Coronary artery (tissue), 2 donors: ENCODE results near the gene CHST13.

Experiments used
- DNase-seq: peaks from one replicate; pipeline ENCODE4 v3.0.0-alpha.2; 2017; ENCODE audit warnings: low spot score
- H3K27ac ChIP-seq, 2 donors: fragments of 200-600 bp; sonication (generic); one replicate each; pipeline ENCODE4 v1.5.1; 2016 to 2019
- H3K4me3 ChIP-seq: fragments of 200-600 bp; sonication (generic); 2 replicates; pipeline ENCODE4 v1.5.1; 2016; ENCODE audit warnings: mild to moderate bottlenecking, moderate library complexity
- CTCF ChIP-seq: fragments of 200-600 bp; sonication (generic); IDR thresholded peaks from one replicate; pipeline ENCODE4 v1.5.1; 2019; ENCODE audit warnings: antibody characterized with exemption

CHST13 gene

GRCh38 chr3:126483321-126483761, 40.6 kb upstream of the CHST13 start:
- H3K4me3 ChIP-seq, result no peak overlapping the region
- TF ChIP-seq CTCF, result no peak
- H3K27ac ChIP-seq, result no peak overlapping the region
- DNase-seq, result no peak

GRCh38 chr3:126484148-126484547, 39.8 kb upstream of the CHST13 start:
- TF ChIP-seq CTCF, result no peak
- Histone ChIP-seq H3K4me3 (no peak overlapping the region), H3K27ac (no peak overlapping the region)
- DNase-seq, result no peak

- DNase-seq, result no peak
- no peak for TF ChIP-seq CTCF
- Histone ChIP-seq H3K27ac (no peak overlapping the region), H3K4me3 (no peak overlapping the region)
Observed at GRCh38 chr3:126484662-126485061, 39.3 kb upstream of the CHST13 start.

- H3K27ac ChIP-seq, result no peak overlapping the region
- no peak overlapping the region for H3K4me3 ChIP-seq
- no peak for DNase-seq
- no peak for TF ChIP-seq CTCF
Observed at GRCh38 chr3:126485176-126485897, 38.6 kb upstream of the CHST13 start.

GRCh38 chr3:126485956-126486355, 38.0 kb upstream of the CHST13 start:
- DNase-seq, result no peak
- TF ChIP-seq CTCF, result no peak
- Histone ChIP-seq H3K27ac (no peak overlapping the region), H3K4me3 (no peak overlapping the region)

- no peak for DNase-seq
- Histone ChIP-seq H3K27ac (peak overlapping the region in 1 of 2 donors; percentile 2), H3K4me3 (no peak overlapping the region)
- TF ChIP-seq CTCF, result no peak
Observed at GRCh38 chr3:126486360-126486847, 37.6 kb upstream of the CHST13 start.

GRCh38 chr3:126487151-126487771, 36.7 kb upstream of the CHST13 start:
- TF ChIP-seq CTCF, result no peak
- H3K27ac ChIP-seq, result no peak overlapping the region
- no peak overlapping the region for H3K4me3 ChIP-seq
- DNase-seq, result no peak
